GM12891 (cell line): Measurements from ENCODE around the gene CWF19L1.

ENCODE experiments used
- PAX5 ChIP-seq: IDR thresholded peaks from 2 replicates; pipeline ENCODE4 v1.6.1; 2011; ENCODE audit warnings: low read length, moderate library complexity, mild to moderate bottlenecking; ENCODE audit not compliant: insufficient read depth, severe bottlenecking
- POLR2A ChIP-seq: IDR thresholded peaks from 2 replicates; pipeline ENCODE4 v1.6.1; 2011; ENCODE audit warnings: low read depth, low read length, control low read depth
- POLR2AphosphoS5 ChIP-seq: IDR thresholded peaks from 2 replicates; pipeline ENCODE4 v1.6.1; 2011; ENCODE audit warnings: low read depth, low read length, control low read depth
- POU2F2 ChIP-seq: IDR thresholded peaks from 2 replicates; pipeline ENCODE4 v1.6.1; 2011; ENCODE audit warnings: low read depth, mild to moderate bottlenecking, control low read depth, low read length, moderate library complexity
- SPI1 ChIP-seq: IDR thresholded peaks from 2 replicates; pipeline ENCODE4 v1.6.1; 2011; ENCODE audit warnings: low read depth, low read length, control low read depth
- TAF1 ChIP-seq: IDR thresholded peaks from 2 replicates; pipeline ENCODE4 v1.6.1; 2011; ENCODE audit warnings: low read depth, low read length, control low read depth

DNA sequence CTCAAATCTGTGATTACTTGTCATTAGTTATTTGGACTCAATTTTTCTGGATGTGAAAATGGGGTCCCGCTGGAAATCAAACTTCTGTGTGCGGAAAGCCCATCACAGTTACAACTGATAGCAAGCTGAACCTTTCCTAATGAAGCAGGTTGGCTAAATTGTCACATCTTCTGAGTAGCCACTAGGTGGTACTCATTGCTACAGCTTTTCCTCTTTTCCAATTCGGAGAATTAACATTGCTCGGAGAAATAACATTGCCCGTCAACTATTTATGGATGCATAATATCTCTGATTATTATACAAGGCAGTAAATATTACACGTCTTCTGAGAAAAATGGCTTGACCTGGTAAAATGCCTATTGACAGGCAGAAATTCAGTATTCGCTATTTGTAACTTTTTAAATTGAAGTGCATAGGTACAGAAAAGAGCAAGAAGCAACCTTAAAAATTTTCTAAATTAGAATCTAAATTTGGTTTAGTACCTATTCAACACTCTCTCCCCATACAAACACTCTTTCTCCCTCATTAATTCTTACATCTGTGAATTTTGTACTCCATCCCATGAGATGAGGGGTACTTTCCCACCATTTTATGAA is 36.4 kb upstream of the CWF19L1 start:
- TF ChIP-seq SPI1: no peak
- no peak for TF ChIP-seq TAF1
- TF ChIP-seq POLR2A: no peak
- no peak for TF ChIP-seq POLR2AphosphoS5
- TF ChIP-seq PAX5: no peak
- no peak for TF ChIP-seq POU2F2
